HG03571 (cell line): ENCODE measurements around the gene SYCP1.
"Not testable (repeated sequence)": the region's sequence is repeated elsewhere in the genome, so short reads cannot be mapped to it uniquely, and the experiment has no call there.

Source experiments
- ATAC-seq: cut with Tn5 transposase; IDR thresholded peaks from one replicate; pipeline ENCODE4 v1.9.1; 2021; ENCODE audit not compliant: unreplicated experiment

The SYCP1 gene

DNA sequence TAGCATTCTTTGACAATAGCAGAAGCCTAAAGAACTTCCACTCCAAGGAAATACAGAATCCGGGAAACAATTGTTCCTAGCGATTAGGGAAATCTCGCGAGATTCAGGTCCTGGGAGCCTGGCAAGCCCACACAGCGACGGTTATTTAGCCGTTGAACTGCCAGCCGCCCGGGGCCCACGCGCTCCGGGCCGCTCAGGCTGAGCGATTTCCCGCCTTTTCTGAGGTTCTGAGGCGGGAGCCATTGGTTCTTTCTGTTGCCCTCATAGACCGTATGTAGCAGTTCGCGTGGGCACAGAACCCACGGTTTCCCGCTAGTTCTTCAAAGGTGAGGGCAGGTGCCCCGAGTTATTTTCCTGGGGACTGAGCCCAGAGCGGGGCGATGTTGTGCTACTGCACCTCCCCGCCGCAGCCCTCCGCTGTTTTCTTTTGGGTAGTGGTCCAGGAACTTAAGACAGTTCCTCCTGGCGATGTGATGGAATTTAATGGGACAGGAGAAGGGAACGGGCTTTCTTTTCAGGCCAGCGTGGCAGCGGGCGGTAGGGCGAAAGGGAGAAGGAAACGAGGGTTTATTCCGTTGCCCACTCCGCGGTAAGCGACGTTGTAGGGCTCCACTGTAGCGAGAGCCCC lies at the start of gene SYCP1:
Gene SYCP1 (plus strand): TSS at position 171 of the 628 bp plus-strand sequence. CDS start 602 bp downstream, outside the sequence.
- no peak for ATAC-seq

DNA sequence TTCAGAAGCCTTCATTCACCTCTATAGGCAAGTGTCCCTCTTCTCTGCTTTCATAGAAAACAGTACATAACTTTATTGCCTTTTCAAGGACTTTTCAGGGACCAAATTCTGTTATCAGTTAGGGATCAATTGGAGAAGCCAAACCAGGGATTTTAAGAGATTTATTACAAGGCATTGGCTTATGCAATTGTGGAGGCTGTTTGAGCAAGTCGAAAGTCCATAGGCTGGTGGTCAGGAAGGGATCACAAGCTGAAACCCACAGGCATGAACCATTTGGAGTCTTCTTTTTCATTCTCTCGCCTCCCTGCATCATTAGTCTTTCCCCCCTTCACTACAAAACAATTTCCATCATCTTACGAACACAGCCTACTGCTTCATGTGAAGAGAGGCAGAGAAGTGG lies 34.8 kb upstream of the SYCP1 start:
- ATAC-seq: no peak

- ATAC-seq: no peak
Observed at GRCh38 chr1:114820392-114820791, 34.3 kb upstream of the SYCP1 start.

DNA sequence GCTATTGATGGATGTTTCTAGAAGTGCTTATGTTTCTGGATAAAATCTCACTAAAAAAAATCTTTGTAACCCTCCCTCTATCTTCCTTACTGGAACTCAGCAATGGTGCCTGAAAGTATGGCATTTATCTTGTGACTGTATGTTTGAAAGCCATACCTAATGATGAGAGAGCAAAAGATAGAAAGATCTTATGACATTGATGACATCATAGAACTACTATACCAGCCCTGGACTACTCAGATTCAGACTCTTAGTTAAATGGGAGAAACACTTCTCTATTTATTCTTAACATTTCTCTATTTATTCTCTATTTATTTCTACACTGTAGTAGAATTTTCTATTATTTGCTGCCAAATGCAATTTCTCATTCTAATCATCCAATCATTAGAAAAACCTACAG lies 32.7 kb upstream of the SYCP1 start:
- no peak for ATAC-seq

DNA sequence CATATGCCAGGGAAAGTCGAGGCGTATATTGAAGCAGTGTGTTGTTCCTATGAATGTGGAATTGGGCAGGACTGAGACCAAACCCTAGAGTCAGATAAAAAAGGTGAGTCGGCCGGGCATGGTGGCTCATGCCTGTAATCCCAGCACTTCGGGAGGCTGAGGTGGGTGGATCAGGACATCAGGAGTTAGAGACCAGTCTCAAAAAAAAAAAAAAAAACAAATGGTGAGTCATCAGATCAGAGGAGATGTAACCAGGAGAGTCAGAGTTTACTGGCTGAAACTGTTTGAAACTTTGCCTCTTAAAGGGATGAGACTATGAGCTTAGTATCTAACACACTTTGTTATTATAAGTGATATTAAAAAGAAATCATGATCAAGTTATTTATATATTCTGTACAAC lies 26.4 kb upstream of the SYCP1 start:
- ATAC-seq: no peak

GRCh38 chr1:114830075-114830474 lies 24.6 kb upstream of the SYCP1 start:
- ATAC-seq: not testable (repeated sequence)

DNA sequence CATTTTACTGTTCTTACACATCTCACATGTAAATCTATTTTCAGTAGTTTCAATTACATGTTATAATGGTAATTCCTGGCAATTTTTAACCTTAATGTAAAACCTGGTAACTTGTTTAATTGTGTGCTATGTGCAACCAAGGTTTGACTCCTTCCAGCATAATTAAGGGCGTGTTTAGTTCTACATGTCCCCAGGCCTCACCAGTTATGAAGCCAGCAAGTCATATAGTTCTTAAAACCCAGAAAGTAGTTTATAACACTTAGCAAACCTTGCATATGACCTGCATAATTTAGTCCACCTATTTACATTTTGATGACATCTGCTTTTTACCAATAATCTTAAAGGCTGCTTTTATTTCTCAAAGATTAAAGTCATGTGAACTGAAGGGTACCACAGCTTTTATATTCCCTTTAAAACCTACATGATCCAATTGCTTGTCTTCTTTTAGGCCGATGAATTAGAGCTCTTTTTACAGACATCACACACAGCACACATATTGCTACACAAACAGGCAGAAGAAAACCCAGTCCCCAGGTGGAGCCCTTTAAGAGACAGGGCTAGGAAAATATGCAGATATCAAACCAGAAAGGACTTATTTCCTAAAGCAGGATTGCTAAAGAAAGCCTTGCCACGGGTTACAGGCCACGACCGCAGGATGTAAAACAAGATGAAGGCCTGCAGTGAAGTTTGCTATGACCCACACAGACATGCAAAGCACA lies 23.2 kb upstream of the SYCP1 start:
- ATAC-seq: no peak

DNA sequence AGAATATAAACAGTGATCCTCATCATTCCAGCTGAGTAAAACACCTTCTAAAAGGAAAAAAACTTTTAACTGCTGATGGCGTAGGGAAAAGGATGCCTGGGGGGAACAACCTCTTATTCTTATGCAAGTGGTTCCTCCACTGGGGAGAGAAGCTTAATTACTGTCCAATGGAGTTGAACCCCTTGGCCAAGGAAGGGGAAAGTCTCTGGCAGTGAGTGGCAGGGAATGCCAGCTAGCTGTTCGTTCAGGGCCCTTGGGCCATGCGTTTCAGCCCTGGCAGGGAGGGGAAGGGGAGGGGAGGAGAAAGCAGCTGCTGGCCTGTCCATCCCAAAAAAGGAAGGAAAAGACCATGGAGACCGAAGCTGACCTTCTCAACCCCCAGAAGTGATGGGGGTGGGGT lies 22.6 kb upstream of the SYCP1 start:
- no peak for ATAC-seq

- no peak for ATAC-seq
Observed at GRCh38 chr1:114833421-114833820, 21.2 kb upstream of the SYCP1 start.

GRCh38 chr1:114844270-114844669 lies 10.4 kb upstream of the SYCP1 start:
- no peak for ATAC-seq

DNA sequence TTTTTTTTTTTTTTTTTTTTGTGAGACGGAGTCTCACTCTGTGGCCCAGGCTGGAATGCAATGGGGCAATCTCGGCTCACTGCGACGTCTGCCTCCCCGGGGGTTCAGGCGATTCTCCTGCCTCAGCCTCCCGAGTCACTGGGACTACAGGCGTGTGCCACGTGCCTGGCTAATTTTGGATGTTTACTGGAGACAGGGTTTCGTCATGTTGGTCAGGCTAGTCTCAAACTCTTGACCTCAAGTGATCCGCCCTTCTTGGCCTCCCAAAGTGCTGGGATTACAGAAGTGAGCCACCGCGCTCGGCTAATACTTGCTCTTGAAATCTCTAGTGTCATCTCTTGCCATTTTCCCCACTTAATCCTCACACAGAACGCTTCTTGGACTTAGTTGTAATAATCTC lies 1.1 kb upstream of the SYCP1 start:
- ATAC-seq: no peak

GRCh38 chr1:114861384-114861783 lies 6.7 kb downstream of the SYCP1 start:
- no peak for ATAC-seq

GRCh38 chr1:114892194-114892918 lies 37.7 kb downstream of the SYCP1 start:
- no peak for ATAC-seq

- no peak for ATAC-seq
Observed at GRCh38 chr1:114896795-114897194, 42.1 kb downstream of the SYCP1 start.

DNA sequence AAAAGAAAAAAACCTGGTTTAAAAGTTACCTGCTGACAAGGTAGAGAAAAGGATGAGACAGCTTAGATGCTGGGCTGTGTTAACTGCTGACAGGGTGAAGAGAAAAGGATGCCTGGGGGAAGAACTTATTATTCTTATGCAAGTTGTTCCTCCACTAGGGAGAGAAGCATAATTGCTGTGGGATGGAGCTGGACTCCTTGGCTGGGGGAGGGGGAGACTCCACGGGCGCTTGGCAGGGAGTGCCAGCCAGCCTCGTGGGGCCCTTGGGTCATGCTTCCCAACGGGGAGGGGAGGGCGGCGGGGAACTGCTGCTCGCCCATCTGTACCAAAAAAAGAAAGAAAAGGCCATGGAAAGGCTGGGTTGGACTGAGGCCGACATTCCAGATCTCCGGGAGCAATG lies 47.2 kb downstream of the SYCP1 start:
- no peak for ATAC-seq

- ATAC-seq: no peak
Observed at GRCh38 chr1:114902343-114902742, 47.7 kb downstream of the SYCP1 start.

DNA sequence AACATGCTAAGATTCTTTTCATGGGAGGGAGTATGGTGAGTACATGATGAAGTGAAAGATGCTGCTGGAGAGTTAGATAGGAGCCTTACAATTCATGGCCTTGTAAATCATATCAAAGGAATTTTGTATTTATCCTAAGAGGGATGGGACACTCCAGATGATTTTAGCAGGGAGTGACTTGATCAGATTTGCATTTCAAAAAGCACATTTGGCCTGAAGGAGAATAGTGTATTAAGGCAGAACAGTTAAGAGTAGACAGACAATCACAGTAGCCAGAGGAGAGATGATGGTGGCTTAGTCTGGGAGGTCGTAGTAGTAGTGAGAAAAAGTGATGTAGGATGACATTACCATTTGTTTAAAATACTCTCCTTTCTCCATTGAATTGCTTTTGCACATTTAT lies 48.8 kb downstream of the SYCP1 start:
- no peak for ATAC-seq

DNA sequence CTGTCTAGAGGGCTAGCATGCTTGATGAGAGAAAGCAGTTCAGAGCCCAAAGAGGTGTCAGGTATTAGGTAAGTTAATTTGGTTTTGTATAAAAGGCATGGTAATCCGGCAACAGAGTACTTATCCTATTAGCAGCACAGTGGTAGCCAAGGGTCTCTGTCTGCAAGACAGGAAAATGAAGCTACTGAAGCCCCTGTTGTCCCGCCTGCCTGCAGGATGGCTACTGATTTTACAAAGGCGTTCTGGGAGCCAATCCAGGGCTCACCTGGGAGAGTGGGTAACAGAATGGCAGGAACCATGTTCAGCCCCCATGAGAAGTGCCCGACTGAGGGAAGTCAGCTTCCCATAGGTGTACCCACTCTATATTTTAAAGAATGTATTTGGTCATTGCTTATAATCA lies 61.1 kb downstream of the SYCP1 start:
- ATAC-seq: not testable (repeated sequence)

GRCh38 chr1:114926607-114927006 lies 71.9 kb downstream of the SYCP1 start:
- ATAC-seq: no peak

DNA sequence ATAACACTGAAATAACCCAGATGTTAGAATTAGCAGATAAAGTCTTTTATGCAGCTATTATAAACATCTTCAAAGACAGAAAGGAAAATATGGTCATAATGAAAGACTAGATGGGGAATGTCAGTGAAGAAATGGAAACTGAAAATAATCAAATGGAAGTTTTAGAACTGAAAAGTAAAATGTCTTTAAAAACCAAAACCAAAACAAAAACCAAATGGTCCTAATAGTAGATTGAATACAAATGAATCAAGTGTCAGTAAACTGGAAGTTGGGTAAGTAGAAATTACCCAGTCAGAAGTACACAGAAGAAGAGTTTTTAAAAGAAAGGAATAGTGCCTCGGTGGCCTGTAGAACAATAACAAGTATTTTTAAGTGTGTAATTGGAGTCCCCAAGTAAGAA lies 72.7 kb downstream of the SYCP1 start:
- no peak for ATAC-seq

DNA sequence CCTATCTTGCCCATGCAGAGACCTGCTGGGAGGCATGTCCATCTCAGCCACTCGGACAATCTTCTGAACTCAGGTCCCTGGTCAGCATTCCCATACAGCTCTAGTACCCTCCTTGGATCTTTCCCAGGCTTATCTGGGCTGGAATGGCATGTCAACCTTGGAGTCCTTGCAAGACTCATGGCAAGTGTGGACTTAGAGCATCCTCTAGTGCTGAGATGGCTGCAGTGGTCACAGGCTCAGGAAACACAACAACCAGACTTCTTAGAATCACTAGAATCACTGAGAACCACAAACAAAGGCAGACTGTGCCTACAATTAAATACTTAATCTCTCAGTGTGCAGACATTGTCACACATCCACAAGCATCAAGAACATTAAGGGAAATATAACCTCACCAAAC lies 101.9 kb downstream of the SYCP1 start:
- no peak for ATAC-seq

- ATAC-seq: no peak
Observed at GRCh38 chr1:114959423-114959822, 104.8 kb downstream of the SYCP1 start.
